ENCODE data around the gene VWA1. TPM values are rescaled to one million over a fixed set of nuclear protein-coding genes. Genes with fewer than 3 reads are reported as not detected.

The VWA1 gene
- total RNA-seq (2012; rRNA removed): 0.83 and 1.1 TPM in 2 replicates
- 6.1 and 9.2 TPM in 2 replicates for polyA plus RNA-seq (2012; rRNA removed)
- 6.9 and 16.6 TPM in 2 replicates for polyA plus RNA-seq (2012; cell fraction: cytosol; rRNA removed)
- 5.7 and 10.7 TPM in 2 replicates for polyA plus RNA-seq (2012; cell fraction: nucleus; rRNA removed; ENCODE audit: low replicate concordance)
- percentile 16 among the genes with signal in this experiment for Bru-seq, nascent RNA
- BruChase-seq, experiment 1, labeled RNA remaining after a 6-hour chase: percentile 24 among the genes with signal in this experiment
- BruChase-seq, experiment 2, labeled RNA remaining after a 2-hour chase: percentile 21 among the genes with signal in this experiment
- long read RNA-seq, full-length matches to known transcripts: 16 of 23 reads
- long read RNA-seq, partial matches to known transcripts: 7 of 23 reads
- long read RNA-seq, other reads (novel, unspliced or antisense): 0 of 23 reads

GRCh38 chr1:1435106-1435903 is at the start of gene VWA1:
Gene VWA1, plus strand, starts transcription at chr1:1435690. Its CDS starts 59 bp downstream, at chr1:1435749.
- TF ChIP-seq MAZ (IDR thresholded peaks at IDR 0.05; ENCODE audit: borderline replicate concordance, low read depth, low read length) (peak; percentile 48; the same call in 1 of the 2 replicates), USF2 (IDR thresholded peaks at IDR 0.05; ENCODE audit: low read depth, low read length) (no peak)
- ATAC-seq (ENCODE audit: low read depth): peak; percentile 95
- Histone ChIP-seq H3K9me3 (ENCODE audit: control insufficient read depth, insufficient read depth, low read length) (no peaks in the 10 kb centered on the region), H2BK5ac (ENCODE audit: low read depth, low read length, poor library complexity, severe bottlenecking) (no peak within 1 kb of the TSS), H2BK20ac (ENCODE audit: low read depth, low read length) (no peak within 1 kb of the TSS), H3K9me1 (ENCODE audit: insufficient read depth, low read length) (0 out of 2 replicates have a peak, but pooled peaks cover 7% of the 10 kb centered on the region), H2AFZ (replicated peaks; ENCODE audit: low read length, poor library complexity) (peak within 1 kb of the TSS; percentile 92), H3K4me2 (ENCODE audit: low read depth, low read length) (peak within 1 kb of the TSS; percentile 96), H3K9ac (ENCODE audit: low read depth, low read length) (peak within 1 kb of the TSS; percentile 50; the same call in 1 of the 2 replicates), H4K5ac (ENCODE audit: low read depth, low read length) (peak within 1 kb of the TSS; percentile 92), H3K79me1 (ENCODE audit: low read depth in 1 of 2, low read length in 2 of 2) (0 out of 4 replicates have a peak, but pooled peaks cover 0 to 3% of the 10 kb centered on the region in 2 experiments), H4K20me1 (ENCODE audit: insufficient read depth, low read length) (no peaks in the 10 kb centered on the region), H3K27me3 (ENCODE audit: control insufficient read depth, insufficient read depth, low read length) (no peaks in the 10 kb centered on the region; the same call in 1 of the 2 replicates), H3K27ac (ENCODE audit: insufficient read depth, low read length) (no peak within 1 kb of the TSS), H2BK120ac (ENCODE audit: low read depth, low read length) (no peak within 1 kb of the TSS), H2BK15ac (ENCODE audit: low read depth, low read length) (no peak within 1 kb of the TSS), H4K91ac (ENCODE audit: insufficient read depth, low read depth, low read length) (peak within 1 kb of the TSS; percentile 62; the same call in 1 of the 2 replicates), H4K8ac (ENCODE audit: low read depth in 2 of 2, low read length in 2 of 2) (peak within 1 kb of the TSS; percentile 69 to 75; a peak in 2 of 4 replicates), H3K36me3 (ENCODE audit: control insufficient read depth, insufficient read depth, low read length) (no peaks in the 10 kb centered on the region), H3K4me3 (ENCODE audit: insufficient read depth, low read depth, low read length) (peak within 1 kb of the TSS; percentile 57), H3K18ac (ENCODE audit: low read depth, low read length) (peak within 1 kb of the TSS; percentile 58), H3K4ac (ENCODE audit: low read depth, low read length) (peak within 1 kb of the TSS; percentile 65), H3K4me1 (ENCODE audit: control insufficient read depth, insufficient read depth, low read length) (peaks cover 21% of the 10 kb centered on the region), H2AK9ac (replicated peaks; ENCODE audit: low read depth, low read length, poor library complexity) (peak within 1 kb of the TSS; percentile 53), H3K23ac (ENCODE audit: low read depth, low read length) (peak within 1 kb of the TSS; percentile 50; the same call in 1 of the 2 replicates), H2AK5ac (ENCODE audit: low read depth, low read length) (peak within 1 kb of the TSS; percentile 86), H3K14ac (replicated peaks; ENCODE audit: low read depth, low read length) (no peak within 1 kb of the TSS), H3K56ac (ENCODE audit: extremely low read depth, insufficient read depth, low read length) (no peak within 1 kb of the TSS)
- in situ Hi-C loops (cut with MboI; ENCODE audit: low sequenced_read_pairs) (no loop called here), intact Hi-C loops (cut with micrococcal nuclease) (no loop called here), dilution Hi-C loops (cut with HindIII; ENCODE audit: low sequenced_read_pairs, unreplicated experiment) (no loop called here)
- WGBS, 2 experiments (ENCODE audit: extremely low coverage in 2 of 2, insufficient read length in 1 of 2): 26% methylated on average over 32 of the region's 89 CpGs; no CpG with 5 or more reads in 1 of the 2 experiments
- no TSS peak for BruUV-seq (replicated peaks)
- peak; percentile 58 for DNase-seq
- POLR2A ChIA-PET (ENCODE audit: unreplicated experiment): no interaction called here
- CTCF ChIA-PET: no interaction called here

All from IMR-90 (cell line).